Measurements from ENCODE around the gene TBC1D24. TPM values are rescaled to one million over a fixed set of nuclear protein-coding genes. Genes with fewer than 3 reads are reported as not detected.

Gene TBC1D24
- polyA plus RNA-seq, 1 of the 3 experiments (the other 2 are of a cell fraction), result 6.7 TPM

DNA sequence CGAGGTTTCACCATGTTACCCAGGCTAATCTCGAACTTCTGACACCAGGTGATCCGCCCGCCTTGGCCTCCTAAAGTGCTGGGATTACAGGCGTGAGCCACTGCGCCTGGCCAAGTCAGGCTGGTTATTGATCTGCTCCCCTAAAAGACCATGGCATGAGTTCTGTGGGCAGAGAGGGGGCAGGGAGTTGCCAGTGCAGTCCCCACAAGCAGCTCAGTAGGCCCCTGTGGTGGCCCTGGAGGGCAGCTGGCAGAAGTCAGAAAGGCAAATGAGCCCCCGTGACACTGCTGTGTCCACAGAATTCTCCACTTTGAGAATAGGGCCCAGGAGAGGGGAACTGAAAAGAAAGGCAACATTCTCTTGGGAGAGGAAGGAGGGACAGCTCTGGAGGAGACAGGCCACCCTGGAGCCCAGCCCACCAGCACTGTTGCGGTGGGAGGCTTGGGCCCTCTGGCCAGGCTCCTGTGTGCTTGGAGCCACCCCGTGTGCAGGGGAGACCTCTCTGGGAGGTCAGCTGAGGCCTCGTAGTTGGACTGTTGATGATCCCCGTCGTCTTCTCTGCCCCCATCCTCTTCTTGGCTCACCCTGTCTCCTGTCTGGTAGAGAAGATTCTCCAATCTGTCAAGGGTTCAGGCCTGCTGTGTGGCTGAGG is 43.2 kb downstream of the TBC1D24 start:
- no peak overlapping the region for H3K9ac ChIP-seq
- H3K4me2 ChIP-seq, result no peak overlapping the region
- ChIA-PET POLR2A (no interaction called here), CTCF (interaction anchor here (1.5 to 1.6 kb wide), 2 partner anchors 17 to 22 kb away, joined by 3 read pairs; no protein-coding TSS in a partner anchor)
- WGBS (ENCODE audit: low lambda C conversion rate), result 91% methylated on average over 8 of the region's 12 CpGs
- H3K27me3 ChIP-seq (ENCODE audit: insufficient read depth), result no peaks in the 10 kb centered on the region
- no peak overlapping the region for H2AFZ ChIP-seq (ENCODE audit: low read depth)
- no peaks in the 10 kb centered on the region for H3K9me2 ChIP-seq
- peaks cover 50% of the 10 kb centered on the region for H4K20me1 ChIP-seq (ENCODE audit: insufficient read depth)
- H3F3A ChIP-seq (replicated peaks; ENCODE audit: insufficient read depth), result peaks cover 7% of the 10 kb centered on the region
- no peak overlapping the region for H3K4me3 ChIP-seq (ENCODE audit: low read depth in 2 of 2, low read length in 1 of 2)
- H3K36me3 ChIP-seq (replicated peaks in 1 of 2; ENCODE audit: control insufficient read depth in 1 of 2, insufficient read depth in 2 of 2, low read length in 1 of 2), result peaks cover 5 to 7% of the 10 kb centered on the region in 2 experiments
- DNase-seq, result no peak
- peaks cover 14 to 36% of the 10 kb centered on the region in 2 experiments; a peak in 3 of 4 replicates for H3K4me1 ChIP-seq (ENCODE audit: control insufficient read depth in 1 of 2, insufficient read depth in 2 of 2, low read depth in 1 of 2, low read length in 1 of 2)
- TF ChIP-seq, protein P1, sequence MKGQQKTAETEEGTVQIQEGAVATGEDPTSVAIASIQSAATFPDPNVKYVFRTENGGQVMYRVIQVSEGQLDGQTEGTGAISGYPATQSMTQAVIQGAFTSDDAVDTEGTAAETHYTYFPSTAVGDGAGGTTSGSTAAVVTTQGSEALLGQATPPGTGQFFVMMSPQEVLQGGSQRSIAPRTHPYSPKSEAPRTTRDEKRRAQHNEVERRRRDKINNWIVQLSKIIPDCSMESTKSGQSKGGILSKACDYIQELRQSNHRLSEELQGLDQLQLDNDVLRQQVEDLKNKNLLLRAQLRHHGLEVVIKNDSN (IDR thresholded peaks at IDR 0.05; ENCODE audit: borderline replicate concordance, low read depth), result no peak
- TF ChIP-seq, protein P2, sequence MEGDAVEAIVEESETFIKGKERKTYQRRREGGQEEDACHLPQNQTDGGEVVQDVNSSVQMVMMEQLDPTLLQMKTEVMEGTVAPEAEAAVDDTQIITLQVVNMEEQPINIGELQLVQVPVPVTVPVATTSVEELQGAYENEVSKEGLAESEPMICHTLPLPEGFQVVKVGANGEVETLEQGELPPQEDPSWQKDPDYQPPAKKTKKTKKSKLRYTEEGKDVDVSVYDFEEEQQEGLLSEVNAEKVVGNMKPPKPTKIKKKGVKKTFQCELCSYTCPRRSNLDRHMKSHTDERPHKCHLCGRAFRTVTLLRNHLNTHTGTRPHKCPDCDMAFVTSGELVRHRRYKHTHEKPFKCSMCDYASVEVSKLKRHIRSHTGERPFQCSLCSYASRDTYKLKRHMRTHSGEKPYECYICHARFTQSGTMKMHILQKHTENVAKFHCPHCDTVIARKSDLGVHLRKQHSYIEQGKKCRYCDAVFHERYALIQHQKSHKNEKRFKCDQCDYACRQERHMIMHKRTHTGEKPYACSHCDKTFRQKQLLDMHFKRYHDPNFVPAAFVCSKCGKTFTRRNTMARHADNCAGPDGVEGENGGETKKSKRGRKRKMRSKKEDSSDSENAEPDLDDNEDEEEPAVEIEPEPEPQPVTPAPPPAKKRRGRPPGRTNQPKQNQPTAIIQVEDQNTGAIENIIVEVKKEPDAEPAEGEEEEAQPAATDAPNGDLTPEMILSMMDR (IDR thresholded peaks at IDR 0.05), result no peak
- TF ChIP-seq RCOR1 (IDR thresholded peaks at IDR 0.05; ENCODE audit: low read length), result no peak
- TF ChIP-seq EZH2phosphoT487 (IDR thresholded peaks at IDR 0.05; ENCODE audit: borderline replicate concordance, low read depth), result no peak
- TF ChIP-seq POLR2AphosphoS5 (IDR thresholded peaks at IDR 0.05; ENCODE audit: low read depth, low read length), result no peak
- TF ChIP-seq RFX5 (IDR thresholded peaks at IDR 0.05; ENCODE audit: low read length), result no peak
- TF ChIP-seq, protein P3, sequence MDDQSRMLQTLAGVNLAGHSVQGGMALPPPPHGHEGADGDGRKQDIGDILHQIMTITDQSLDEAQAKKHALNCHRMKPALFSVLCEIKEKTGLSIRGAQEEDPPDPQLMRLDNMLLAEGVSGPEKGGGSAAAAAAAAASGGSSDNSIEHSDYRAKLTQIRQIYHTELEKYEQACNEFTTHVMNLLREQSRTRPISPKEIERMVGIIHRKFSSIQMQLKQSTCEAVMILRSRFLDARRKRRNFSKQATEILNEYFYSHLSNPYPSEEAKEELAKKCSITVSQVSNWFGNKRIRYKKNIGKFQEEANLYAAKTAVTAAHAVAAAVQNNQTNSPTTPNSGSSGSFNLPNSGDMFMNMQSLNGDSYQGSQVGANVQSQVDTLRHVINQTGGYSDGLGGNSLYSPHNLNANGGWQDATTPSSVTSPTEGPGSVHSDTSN (IDR thresholded peaks at IDR 0.05), result no peak
- TF ChIP-seq MEF2A (IDR thresholded peaks at IDR 0.05; ENCODE audit: borderline replicate concordance, low read depth), result no peak
- TF ChIP-seq, protein P4, sequence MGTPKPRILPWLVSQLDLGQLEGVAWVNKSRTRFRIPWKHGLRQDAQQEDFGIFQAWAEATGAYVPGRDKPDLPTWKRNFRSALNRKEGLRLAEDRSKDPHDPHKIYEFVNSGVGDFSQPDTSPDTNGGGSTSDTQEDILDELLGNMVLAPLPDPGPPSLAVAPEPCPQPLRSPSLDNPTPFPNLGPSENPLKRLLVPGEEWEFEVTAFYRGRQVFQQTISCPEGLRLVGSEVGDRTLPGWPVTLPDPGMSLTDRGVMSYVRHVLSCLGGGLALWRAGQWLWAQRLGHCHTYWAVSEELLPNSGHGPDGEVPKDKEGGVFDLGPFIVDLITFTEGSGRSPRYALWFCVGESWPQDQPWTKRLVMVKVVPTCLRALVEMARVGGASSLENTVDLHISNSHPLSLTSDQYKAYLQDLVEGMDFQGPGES (IDR thresholded peaks at IDR 0.05; ENCODE audit: low read depth, low read length), result no peak
- TF ChIP-seq FOSL2 (IDR thresholded peaks at IDR 0.05; ENCODE audit: borderline replicate concordance, low read depth), result no peak
- no peak for TF ChIP-seq SIN3A (IDR thresholded peaks at IDR 0.05; ENCODE audit: borderline replicate concordance, low read depth, low read length)
- no peak for TF ChIP-seq YY1 (IDR thresholded peaks at IDR 0.05; ENCODE audit: low read depth)
- no peak for TF ChIP-seq RXRA (IDR thresholded peaks at IDR 0.05; ENCODE audit: borderline replicate concordance, low read depth)
- no peak for TF ChIP-seq GABPA (IDR thresholded peaks at IDR 0.05; ENCODE audit: low read depth)
- TF ChIP-seq NRF1 (IDR thresholded peaks at IDR 0.05; ENCODE audit: low read depth, low read length), result no peak
- no peak for TF ChIP-seq EP300 (IDR thresholded peaks at IDR 0.05; ENCODE audit: borderline replicate concordance in 1 of 2, low read depth in 1 of 2, low read length in 1 of 2)
- TF ChIP-seq NFIC (IDR thresholded peaks at IDR 0.05; ENCODE audit: borderline replicate concordance), result no peak
- TF ChIP-seq, protein P5, sequence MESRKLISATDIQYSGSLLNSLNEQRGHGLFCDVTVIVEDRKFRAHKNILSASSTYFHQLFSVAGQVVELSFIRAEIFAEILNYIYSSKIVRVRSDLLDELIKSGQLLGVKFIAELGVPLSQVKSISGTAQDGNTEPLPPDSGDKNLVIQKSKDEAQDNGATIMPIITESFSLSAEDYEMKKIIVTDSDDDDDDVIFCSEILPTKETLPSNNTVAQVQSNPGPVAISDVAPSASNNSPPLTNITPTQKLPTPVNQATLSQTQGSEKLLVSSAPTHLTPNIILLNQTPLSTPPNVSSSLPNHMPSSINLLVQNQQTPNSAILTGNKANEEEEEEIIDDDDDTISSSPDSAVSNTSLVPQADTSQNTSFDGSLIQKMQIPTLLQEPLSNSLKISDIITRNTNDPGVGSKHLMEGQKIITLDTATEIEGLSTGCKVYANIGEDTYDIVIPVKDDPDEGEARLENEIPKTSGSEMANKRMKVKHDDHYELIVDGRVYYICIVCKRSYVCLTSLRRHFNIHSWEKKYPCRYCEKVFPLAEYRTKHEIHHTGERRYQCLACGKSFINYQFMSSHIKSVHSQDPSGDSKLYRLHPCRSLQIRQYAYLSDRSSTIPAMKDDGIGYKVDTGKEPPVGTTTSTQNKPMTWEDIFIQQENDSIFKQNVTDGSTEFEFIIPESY (IDR thresholded peaks at IDR 0.05; ENCODE audit: borderline replicate concordance, low read depth), result no peak
- no peak for TF ChIP-seq FOXM1 (IDR thresholded peaks at IDR 0.05; ENCODE audit: low read depth)
- no peak for TF ChIP-seq MXI1 (IDR thresholded peaks at IDR 0.05; ENCODE audit: low read depth, low read length)
- H3K79me2 ChIP-seq (ENCODE audit: insufficient read depth), result peaks cover 84% of the 10 kb centered on the region
- H3K27ac ChIP-seq (ENCODE audit: low read depth in 2 of 2, low read length in 1 of 2), result no peak overlapping the region
- H3K9me3 ChIP-seq, result no peaks in the 10 kb centered on the region
